ENCODE data around the gene CAMK4.

DNA sequence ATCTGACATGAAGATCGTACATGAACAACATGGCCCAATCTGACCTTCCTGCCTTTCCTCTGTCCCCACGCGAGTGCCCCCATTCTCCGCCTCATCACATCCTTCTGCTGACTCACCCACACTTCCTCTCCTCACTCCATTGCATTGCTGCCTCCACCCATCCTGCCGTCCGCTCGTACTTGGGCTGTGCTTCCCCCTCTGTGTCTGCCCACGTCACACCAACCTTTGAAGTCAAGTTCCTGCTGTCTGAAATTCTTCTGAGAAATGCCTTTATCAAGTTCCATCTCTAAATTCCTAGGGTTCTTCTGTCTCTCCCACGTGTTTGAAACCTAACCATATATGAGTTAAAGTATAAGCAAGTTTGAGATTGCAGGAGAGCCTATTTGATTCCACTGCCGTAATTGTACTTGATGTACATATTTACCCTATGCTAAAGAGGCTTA is 306.1 kb downstream of the CAMK4 start:
- TF ChIP-seq CTCF (IDR thresholded peaks at IDR 0.05) (no peak), POLR2A (IDR thresholded peaks at IDR 0.05) (no peak)
